ENCODE data around the gene POLRMT.

Gene POLRMT

GRCh38 chr19:658059-658839, 24.9 kb upstream of the POLRMT start:
- no peaks in the 10 kb centered on the region; the same call in 1 of the 2 replicates for H3K36me3 ChIP-seq (ENCODE audit: insufficient read depth, low read length)
- H3K9ac ChIP-seq (ENCODE audit: low read depth, low read length) = no peak overlapping the region
- H3K4me1 ChIP-seq (ENCODE audit: insufficient read depth, low read length) = no peaks in the 10 kb centered on the region
- H3K9me3 ChIP-seq (ENCODE audit: control insufficient read depth, insufficient read depth, low read length) = no peaks in the 10 kb centered on the region

DNA sequence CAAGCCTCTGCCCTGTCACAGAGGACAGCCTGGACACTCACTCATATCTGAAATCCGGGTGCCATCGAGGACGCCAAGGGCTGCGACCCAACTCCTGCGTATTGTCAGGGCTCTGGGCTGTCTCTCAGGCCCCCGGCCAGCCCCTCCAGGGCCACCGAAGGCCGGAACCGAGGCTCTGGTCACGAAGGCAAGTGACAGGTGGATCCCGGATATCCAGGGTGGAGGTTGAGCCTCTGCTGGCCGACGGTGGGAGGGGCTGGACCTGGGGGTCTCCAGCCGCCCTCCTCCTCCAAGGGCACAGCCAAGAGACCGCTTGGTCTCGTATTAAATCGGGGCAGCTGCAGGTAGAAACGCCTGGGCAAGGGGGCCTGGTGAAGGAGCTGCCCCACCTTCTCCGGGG, 24.3 kb upstream of the POLRMT start:
- Histone ChIP-seq H3K4me1 (ENCODE audit: insufficient read depth, low read length) (no peaks in the 10 kb centered on the region), H3K9ac (ENCODE audit: low read depth, low read length) (no peak overlapping the region), H3K36me3 (ENCODE audit: insufficient read depth, low read length) (no peaks in the 10 kb centered on the region; the same call in 1 of the 2 replicates), H3K9me3 (ENCODE audit: control insufficient read depth, insufficient read depth, low read length) (no peaks in the 10 kb centered on the region)

DNA sequence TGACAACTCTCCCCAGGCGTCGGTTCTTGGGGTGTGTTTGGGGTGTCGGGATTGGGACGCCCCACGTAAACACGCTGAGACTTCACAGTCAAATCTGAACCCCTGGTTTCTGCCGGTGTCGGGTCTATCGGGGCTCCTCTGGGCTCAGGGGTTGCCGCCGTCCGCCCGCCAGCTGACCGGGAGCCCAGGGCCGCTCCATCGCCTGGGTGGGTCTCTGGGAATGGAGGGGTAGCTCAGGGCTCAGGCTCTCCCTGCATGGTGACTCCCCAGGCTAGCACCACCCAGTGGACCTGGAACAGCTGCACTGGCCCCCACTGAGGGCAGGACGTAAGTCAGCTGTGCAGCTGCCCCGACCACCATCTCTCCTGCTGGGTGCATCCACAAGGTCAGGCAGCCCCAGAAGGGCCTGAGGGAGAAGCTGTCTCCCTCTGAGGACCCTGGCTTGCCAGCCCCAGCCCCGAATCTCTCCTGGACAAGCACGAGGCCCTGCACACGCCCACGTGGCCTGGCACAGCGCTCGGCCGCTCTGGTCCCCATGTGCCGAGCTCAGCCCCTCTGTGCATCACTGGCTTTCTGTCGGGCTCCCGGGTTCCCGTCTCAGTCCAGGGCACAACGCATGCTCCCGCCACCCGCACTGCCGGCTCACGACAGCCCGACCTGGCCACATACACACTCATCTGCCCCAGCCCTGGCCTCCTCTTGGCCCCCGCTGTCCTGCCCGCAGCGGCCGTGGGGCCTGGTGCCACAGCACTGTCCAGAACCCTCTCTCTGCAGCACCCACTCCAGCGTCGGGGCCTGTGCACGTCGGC, 23.6 kb upstream of the POLRMT start:
- H3K9me3 ChIP-seq (ENCODE audit: control insufficient read depth, insufficient read depth, low read length) = no peaks in the 10 kb centered on the region
- no peak overlapping the region for H3K9ac ChIP-seq (ENCODE audit: low read depth, low read length)
- H3K4me1 ChIP-seq (ENCODE audit: insufficient read depth, low read length) = no peaks in the 10 kb centered on the region
- H3K36me3 ChIP-seq (ENCODE audit: insufficient read depth, low read length) = no peaks in the 10 kb centered on the region; the same call in 1 of the 2 replicates

GRCh38 chr19:655691-656090, 22.4 kb upstream of the POLRMT start:
- Histone ChIP-seq H3K36me3 (ENCODE audit: insufficient read depth, low read length) (no peaks in the 10 kb centered on the region; the same call in 1 of the 2 replicates), H3K4me1 (ENCODE audit: insufficient read depth, low read length) (no peaks in the 10 kb centered on the region), H3K9ac (ENCODE audit: low read depth, low read length) (no peak overlapping the region), H3K9me3 (ENCODE audit: control insufficient read depth, insufficient read depth, low read length) (no peaks in the 10 kb centered on the region)

- no peaks in the 10 kb centered on the region for H3K36me3 ChIP-seq (ENCODE audit: insufficient read depth, low read length)
- no peaks in the 10 kb centered on the region for H3K4me1 ChIP-seq (ENCODE audit: insufficient read depth, low read length)
- no peaks in the 10 kb centered on the region for H3K9me3 ChIP-seq (ENCODE audit: control insufficient read depth, insufficient read depth, low read length)
- no peak overlapping the region for H3K9ac ChIP-seq (ENCODE audit: low read depth, low read length)
Measured at GRCh38 chr19:653425-653824, 20.1 kb upstream of the POLRMT start.

GRCh38 chr19:652467-653389, 19.4 kb upstream of the POLRMT start:
- Histone ChIP-seq H3K4me1 (ENCODE audit: insufficient read depth, low read length) (no peaks in the 10 kb centered on the region), H3K36me3 (ENCODE audit: insufficient read depth, low read length) (no peaks in the 10 kb centered on the region), H3K9ac (ENCODE audit: low read depth, low read length) (no peak overlapping the region), H3K9me3 (ENCODE audit: control insufficient read depth, insufficient read depth, low read length) (no peaks in the 10 kb centered on the region)

DNA sequence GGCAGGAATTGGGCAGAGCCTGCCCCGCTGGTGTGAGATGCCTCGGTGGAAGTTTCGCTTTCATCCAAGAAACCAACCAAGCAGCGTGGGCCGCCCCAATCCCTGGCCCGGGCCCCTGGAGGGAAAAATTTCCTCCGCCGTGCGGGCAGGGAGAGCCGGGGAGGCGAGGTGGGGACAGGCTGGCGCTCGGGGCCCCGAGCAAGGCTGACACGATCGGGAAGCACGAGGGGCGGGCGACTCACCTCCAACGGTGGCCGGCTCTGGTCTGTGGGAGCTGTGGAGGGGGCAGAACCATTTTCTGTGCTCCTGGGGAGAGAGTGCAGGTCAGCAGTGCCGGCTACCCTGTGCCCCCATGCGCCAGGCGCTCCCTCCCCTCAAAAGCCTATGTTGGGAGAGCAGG, 18.7 kb upstream of the POLRMT start:
- H3K36me3 ChIP-seq (ENCODE audit: insufficient read depth, low read length) = no peaks in the 10 kb centered on the region; the same call in 1 of the 2 replicates
- H3K9me3 ChIP-seq (ENCODE audit: control insufficient read depth, insufficient read depth, low read length) = no peaks in the 10 kb centered on the region
- no peaks in the 10 kb centered on the region for H3K4me1 ChIP-seq (ENCODE audit: insufficient read depth, low read length)
- no peak overlapping the region for H3K9ac ChIP-seq (ENCODE audit: low read depth, low read length)

DNA sequence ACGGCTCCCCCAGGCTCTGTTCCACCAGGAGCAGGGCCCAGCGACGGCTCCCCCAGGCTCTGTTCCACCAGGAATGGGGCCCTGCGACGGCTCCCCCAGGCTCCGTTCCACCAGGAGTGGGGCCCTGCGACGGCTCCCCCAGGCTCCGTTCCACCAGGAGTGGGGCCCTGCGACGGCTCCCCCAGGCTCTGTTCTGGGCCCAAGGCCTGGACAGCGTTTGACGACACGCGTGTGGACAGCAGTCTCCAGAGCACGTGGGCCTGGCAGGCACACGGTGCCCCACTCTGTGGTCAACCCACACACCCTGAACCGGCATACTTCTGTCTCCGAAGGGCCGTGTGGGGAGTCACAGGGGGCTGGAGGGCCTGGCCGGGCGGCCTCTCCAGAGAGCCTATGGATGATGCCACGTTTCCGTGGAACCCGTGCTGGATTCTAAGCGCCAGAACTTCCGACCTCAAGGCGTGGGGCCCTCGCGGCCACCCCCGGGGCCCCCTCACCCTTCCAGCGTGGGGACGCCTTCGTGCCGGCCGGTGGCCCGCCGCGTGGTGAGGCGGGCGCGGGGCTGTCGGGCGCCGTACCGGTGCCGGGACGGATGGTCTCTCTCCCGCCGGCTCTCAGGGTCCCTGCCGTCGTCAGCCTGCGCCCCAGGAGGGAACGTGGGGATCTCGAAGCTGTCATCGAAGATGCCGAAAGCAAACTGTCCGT, 17.9 kb upstream of the POLRMT start:
- no peaks in the 10 kb centered on the region for H3K9me3 ChIP-seq (ENCODE audit: control insufficient read depth, insufficient read depth, low read length)
- no peaks in the 10 kb centered on the region for H3K4me1 ChIP-seq (ENCODE audit: insufficient read depth, low read length)
- H3K36me3 ChIP-seq (ENCODE audit: insufficient read depth, low read length) = peaks cover 2% of the 10 kb centered on the region; the same call in 1 of the 2 replicates
- no peak overlapping the region for H3K9ac ChIP-seq (ENCODE audit: low read depth, low read length)

DNA sequence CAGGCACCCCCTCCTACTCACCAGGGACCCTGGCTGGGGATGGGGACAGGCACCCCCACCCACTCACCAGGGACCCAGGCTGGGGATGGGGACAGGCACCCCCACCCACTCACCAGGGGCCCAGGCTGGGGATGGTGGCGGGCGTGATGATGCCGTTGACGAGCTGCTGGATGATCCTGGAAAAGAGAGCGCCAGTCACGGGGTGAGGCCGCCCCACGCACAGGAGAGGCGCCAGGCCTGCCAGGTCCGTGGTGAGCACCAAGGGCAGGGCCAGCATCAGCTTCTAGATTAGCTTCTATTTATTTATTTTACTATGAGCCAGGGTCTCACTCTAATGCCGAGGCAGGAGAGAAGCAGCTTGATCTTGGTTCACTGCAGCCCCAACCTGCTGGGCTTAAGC, 16.8 kb upstream of the POLRMT start:
- Histone ChIP-seq H3K4me1 (ENCODE audit: insufficient read depth, low read length) (no peaks in the 10 kb centered on the region), H3K9me3 (ENCODE audit: control insufficient read depth, insufficient read depth, low read length) (no peaks in the 10 kb centered on the region), H3K9ac (ENCODE audit: low read depth, low read length) (no peak overlapping the region), H3K36me3 (ENCODE audit: insufficient read depth, low read length) (peaks cover 3% of the 10 kb centered on the region)

DNA sequence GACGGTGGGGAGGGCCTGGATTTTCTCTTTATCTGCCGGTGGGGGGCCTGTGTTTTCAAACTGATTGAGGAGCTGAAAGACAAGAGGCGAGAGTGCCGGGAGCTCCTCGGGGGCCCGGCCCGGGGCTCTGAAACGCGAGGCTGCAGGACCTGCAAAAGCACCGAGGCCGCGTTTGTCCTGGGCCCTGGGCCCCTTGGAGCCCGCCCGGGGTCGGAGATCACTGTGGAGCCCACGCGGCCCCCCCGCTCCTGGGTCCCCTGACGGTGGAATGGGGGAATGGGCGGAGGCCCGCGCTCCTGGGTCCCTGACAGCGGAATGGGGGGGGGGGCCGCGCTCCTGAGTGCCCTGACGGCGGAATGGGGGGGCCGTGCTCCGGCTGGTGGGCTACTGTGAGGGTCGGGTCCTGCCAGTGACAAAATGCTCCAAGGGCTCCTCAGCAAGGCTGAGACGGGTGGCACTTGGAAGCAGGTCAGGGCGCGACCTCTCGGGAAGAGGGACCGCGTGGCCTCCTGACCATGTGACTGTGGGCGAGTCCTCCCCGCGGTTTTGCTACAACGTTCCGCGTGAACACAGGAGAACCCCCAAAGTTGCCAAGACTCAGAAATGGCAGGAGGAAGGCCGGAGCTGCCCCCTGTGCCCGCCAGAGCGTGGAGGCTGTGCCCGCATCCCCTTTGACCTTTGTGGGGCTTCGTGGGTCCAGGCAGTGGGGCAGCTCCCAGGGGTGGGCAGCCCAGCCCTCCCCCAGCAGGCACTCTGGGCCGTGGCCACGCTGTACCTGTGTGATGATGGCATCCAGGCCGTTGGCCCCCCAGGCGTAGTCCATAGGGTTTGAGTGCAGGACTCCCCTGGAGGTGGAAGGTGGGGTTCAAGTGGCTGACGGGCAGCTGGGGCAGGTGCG, 15.8 kb upstream of the POLRMT start:
- Histone ChIP-seq H3K9me3 (ENCODE audit: control insufficient read depth, insufficient read depth, low read length) (no peaks in the 10 kb centered on the region), H3K4me1 (ENCODE audit: insufficient read depth, low read length) (no peaks in the 10 kb centered on the region), H3K9ac (ENCODE audit: low read depth, low read length) (no peak overlapping the region), H3K36me3 (ENCODE audit: insufficient read depth, low read length) (peaks cover 3% of the 10 kb centered on the region)

DNA sequence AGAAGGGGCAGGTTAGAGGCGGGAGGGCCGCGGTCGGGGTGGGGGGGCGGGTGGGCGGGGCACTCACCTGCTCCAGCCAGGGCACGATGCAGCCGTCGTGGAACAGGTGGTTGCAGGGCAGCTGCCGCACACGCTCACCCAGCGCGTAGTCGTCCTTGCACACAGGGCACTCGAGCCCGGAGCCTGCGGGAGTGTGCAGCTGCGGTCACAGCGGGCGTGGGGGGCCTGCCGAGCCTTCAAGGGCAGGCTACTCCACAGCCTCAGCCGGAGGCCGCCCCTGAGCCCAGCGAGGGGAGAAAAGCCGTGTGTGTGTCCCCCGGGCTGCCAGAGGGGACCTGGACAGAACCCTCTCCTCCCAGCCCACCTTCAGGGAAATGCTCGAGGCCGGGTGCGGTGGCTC, 15.0 kb upstream of the POLRMT start:
- Histone ChIP-seq H3K4me1 (ENCODE audit: insufficient read depth, low read length) (no peaks in the 10 kb centered on the region), H3K9me3 (ENCODE audit: control insufficient read depth, insufficient read depth, low read length) (no peaks in the 10 kb centered on the region), H3K9ac (ENCODE audit: low read depth, low read length) (no peak overlapping the region), H3K36me3 (ENCODE audit: insufficient read depth, low read length) (peaks cover 3% of the 10 kb centered on the region)

DNA sequence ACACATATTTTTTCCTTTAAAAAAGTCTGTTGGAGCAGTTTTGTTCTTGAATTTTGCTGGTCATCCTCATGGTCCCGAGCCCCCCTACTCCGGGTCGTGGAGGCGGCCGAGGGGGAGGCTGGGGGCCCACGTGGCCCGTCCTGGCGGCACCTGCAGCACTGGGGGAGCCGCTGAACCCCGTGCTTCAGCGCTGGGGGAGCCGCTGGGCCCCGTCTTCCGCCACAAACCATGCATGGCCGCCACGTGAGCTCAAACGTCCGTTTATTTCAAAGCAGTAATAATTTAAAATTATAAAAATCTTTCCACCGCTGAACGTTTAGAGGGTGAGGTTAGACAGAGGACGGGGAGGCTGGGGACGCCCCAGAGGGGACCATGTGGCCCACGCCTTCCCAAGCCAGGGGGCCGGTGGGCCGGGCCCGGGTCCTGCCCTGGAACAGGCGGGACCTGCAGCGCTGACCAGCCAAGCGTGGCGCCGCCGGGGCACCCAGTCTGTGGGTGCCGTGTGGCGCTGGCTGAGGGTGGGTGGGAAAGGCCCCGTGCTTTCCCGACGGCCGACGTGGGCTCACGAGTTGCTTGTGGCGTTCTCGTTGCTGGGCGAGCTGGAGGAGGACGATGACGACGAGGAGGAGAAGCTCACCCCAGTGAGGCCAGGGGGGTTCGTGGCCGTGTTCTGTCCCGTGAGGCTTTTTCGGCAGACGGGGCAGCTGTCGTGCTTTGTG, 14.4 kb upstream of the POLRMT start:
- H3K36me3 ChIP-seq (ENCODE audit: insufficient read depth, low read length) = peaks cover 3% of the 10 kb centered on the region
- H3K9me3 ChIP-seq (ENCODE audit: control insufficient read depth, insufficient read depth, low read length) = no peaks in the 10 kb centered on the region
- no peaks in the 10 kb centered on the region for H3K4me1 ChIP-seq (ENCODE audit: insufficient read depth, low read length)
- H3K9ac ChIP-seq (ENCODE audit: low read depth, low read length) = no peak overlapping the region
